Measurements from ENCODE around the gene ERC2.

ERC2 gene

GRCh38 chr3:55630280-55630920, 837.9 kb downstream of the ERC2 start:
- DNase-seq (ENCODE audit: low spot score) (no peak), FAIRE-seq (no peak)

GRCh38 chr3:55629432-55629831, 838.8 kb downstream of the ERC2 start:
- no peak for FAIRE-seq
- no peak for DNase-seq (ENCODE audit: low spot score)

DNA sequence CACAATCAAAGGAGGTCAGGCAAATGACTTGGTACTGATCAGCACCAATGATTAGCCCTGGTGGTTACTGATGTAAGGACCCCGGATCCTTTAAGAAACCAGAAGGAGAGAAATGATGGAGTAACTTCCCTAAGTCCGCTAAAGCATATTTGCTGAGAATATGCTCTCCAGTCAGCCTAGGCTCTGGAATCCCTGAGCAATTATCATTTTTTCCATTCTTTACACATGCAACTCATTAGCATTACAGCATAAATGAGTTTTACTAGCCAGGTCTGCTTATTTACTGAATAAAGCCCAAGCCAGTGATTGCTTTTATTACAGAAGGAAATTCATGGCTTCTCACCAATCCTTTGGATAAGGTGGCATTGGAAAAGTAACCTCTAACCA, 842.0 kb downstream of the ERC2 start:
- DNase-seq (ENCODE audit: low spot score) (no peak), FAIRE-seq (no peak)

DNA sequence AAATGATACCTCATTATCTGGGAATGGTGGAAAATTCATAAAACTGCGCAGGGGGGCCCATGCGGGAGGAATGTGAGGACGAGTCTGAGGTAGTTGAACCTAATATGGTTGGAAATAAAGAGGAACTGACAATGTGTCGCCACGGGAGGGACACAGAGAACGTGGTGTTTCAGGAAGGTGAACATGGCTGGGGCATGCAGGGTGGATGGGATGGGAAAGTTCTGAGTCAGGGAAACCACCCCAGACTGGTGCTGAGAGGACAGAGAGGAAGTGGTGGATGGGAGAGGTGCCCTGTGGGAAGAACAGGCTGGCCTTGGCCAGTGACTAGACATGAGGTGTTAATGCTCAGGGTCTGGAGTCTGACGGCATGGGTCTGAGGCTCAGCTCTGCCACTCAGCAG, 844.0 kb downstream of the ERC2 start:
- FAIRE-seq = no peak
- DNase-seq (ENCODE audit: low spot score) = peak; percentile 89

- FAIRE-seq (no peak), DNase-seq (ENCODE audit: low spot score) (no peak)
Observed at GRCh38 chr3:55623786-55624185, 844.5 kb downstream of the ERC2 start.

DNA sequence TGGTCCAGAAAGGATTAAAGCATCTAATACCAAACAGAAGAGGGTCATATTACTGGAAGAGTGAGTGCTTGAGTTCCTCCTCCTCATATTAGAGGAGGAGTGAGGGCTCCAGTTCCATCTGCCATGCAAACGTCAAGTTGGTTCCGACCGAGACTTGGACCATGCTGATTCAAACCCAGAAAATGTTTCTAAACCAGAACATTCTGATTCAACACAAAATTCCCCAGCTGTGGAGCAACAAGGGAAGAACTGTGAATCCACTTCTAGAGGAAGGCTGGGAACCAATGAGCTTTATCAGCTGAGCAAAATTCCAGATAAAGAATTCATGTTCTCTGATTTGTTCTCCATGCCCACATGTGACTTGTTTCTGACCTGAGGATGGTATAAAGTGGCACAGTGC, 845.5 kb downstream of the ERC2 start:
- DNase-seq (ENCODE audit: low spot score) = no peak
- no peak for FAIRE-seq

GRCh38 chr3:55622116-55622515, 846.2 kb downstream of the ERC2 start:
- peak; percentile 21 for DNase-seq (ENCODE audit: low spot score)
- FAIRE-seq = no peak

DNA sequence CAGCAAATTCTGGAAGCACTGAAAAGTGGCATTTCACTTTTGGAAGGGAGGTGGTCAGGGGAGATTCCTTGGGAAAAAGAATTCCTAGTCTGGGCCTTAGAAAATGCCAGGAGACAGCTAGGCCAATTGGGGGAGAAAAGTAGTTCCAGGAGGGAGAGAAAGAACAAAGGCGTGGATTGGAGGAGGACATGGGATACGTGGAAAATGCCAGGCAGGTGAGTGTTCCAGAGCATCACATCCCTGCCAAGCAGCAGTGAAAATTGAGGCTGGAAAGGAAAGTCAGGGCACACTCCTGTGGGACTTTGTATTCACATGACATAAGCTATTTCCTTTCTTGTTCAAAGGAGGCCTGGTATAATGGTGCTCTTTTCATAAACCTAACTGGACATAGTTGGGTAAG, 846.6 kb downstream of the ERC2 start:
- FAIRE-seq = no peak
- DNase-seq (ENCODE audit: low spot score) = no peak

- FAIRE-seq (no peak), DNase-seq (ENCODE audit: low spot score) (no peak)
Observed at GRCh38 chr3:55621026-55621422, 847.2 kb downstream of the ERC2 start.

GRCh38 chr3:55620351-55621025, 847.8 kb downstream of the ERC2 start:
- no peak for FAIRE-seq
- DNase-seq (ENCODE audit: low spot score) = no peak

- DNase-seq (ENCODE audit: low spot score) = no peak
- FAIRE-seq = no peak
Observed at GRCh38 chr3:55619046-55619808, 849.0 kb downstream of the ERC2 start.

- no peak for DNase-seq (ENCODE audit: low spot score)
- no peak for FAIRE-seq
Observed at GRCh38 chr3:55617385-55617784, 850.9 kb downstream of the ERC2 start.

GRCh38 chr3:55616803-55617202, 851.5 kb downstream of the ERC2 start:
- DNase-seq (ENCODE audit: low spot score) (no peak), FAIRE-seq (no peak)

DNA sequence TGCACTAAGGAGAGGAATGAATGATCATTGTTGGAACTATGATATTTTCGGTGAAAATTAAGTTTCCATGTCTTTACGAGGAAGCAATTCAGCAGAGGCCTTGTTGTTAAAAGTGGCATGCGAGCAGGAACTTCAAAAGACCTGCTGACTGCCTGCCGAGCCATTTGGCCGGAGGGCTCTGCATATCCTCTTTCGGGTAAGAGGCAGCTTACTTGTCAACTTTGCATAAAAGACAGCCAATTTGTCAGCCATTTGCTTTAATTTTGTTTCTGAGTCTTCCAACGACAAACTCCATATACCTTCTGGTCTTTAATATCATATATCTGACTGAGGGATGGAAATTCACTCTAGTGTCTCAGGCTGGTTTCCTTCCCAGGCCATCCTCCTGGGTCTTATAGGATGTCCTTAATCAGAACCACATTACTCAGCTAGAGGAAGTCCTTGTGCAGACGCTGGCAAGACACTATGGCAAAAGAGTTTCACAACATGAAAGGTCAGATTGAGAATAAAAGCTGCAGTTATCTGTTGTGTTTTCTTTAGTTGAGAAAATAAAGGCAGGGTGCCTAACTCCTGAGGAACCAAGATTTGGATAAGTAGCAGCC, 852.5 kb downstream of the ERC2 start:
- DNase-seq (ENCODE audit: low spot score) (no peak), FAIRE-seq (no peak)

DNA sequence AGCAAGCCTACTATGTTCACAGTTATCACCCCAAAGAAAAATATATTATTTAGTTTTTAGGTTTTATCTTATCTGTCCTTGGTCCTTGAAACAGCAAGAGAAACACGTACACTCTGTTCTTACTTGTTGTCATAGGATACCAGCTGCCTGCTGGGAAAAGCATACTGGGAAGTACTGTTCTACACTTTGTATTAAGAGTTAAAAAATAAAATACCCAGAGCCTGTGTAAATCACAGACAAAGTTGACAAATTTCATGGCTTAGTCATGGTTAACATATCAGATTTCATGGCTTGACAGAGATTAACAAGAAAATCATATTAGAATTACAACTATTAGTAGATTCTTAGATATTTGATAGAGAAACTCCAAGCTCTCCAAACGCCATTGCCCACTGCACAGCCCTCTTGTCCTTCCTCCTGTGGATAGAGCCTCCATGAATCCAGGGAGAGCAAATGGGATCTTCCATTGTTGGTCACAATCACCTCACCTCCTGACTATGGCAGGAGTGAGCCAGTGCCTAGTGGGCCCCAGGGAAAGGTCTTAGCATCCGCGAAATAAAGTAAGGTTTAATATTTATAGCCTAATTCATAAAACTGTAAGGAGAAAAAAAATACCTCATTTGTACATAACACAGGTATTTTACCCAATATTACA, 853.1 kb downstream of the ERC2 start:
- no peak for DNase-seq (ENCODE audit: low spot score)
- no peak for FAIRE-seq

- FAIRE-seq = no peak
- no peak for DNase-seq (ENCODE audit: low spot score)
Observed at GRCh38 chr3:55611121-55611520, 857.1 kb downstream of the ERC2 start.

DNA sequence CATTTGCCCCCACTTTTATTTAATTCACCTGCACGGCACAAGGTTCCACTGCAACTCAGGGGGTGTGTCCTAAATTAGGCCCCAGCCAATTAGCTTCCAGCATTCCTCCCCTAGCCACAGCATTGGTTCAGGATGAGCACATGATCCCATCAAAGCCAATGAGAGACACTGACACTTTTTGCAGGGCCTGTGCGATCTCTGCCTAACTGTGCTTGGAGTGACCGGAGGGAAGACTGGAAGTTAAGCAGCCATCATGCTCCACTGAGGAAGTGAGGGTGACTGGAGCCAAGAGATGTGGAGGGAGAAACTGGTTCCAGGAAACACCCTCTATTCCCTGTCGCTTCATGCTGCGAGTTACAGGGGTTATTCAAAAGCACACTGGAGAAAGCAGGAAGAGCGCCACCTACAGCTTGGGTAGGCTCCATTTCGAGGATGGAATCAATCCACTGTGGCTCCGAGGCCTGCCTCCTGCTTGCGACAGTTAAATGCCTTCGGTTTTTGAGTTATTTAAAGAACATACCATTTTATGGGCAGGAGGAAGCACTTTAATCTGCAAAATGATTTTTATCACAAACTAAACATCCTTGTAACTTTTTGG, 858.9 kb downstream of the ERC2 start:
- DNase-seq (ENCODE audit: low spot score) (no peak), FAIRE-seq (no peak)

- DNase-seq (ENCODE audit: low spot score) = no peak
- FAIRE-seq = no peak
Observed at GRCh38 chr3:55608301-55608937, 859.8 kb downstream of the ERC2 start.

DNA sequence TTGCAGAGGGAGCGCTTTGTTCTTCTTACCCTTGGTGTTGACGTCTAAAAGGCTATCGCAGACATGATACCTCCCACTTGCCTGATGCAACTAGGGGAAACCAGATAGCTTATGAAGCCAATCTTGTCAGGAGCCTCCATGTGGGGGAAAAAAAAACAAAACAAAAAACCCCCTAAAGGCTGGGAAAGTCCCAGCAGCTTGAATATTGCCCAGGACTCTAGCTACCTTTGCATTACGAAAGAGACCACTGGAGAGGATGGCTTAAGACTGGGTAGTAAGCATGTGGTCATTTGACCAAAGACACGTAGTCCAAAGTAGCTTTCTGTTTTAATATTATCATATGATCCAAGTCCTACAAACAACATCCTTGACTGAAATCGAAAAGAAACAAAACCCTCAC, 860.4 kb downstream of the ERC2 start:
- DNase-seq (ENCODE audit: low spot score) (no peak), FAIRE-seq (no peak)

- DNase-seq (ENCODE audit: low spot score) (no peak), FAIRE-seq (no peak)
Observed at GRCh38 chr3:55607175-55607574, 861.1 kb downstream of the ERC2 start.

All from RCC 7860 (cell line).